Measurements from ENCODE around the gene LRRIQ3.

The LRRIQ3 gene

DNA sequence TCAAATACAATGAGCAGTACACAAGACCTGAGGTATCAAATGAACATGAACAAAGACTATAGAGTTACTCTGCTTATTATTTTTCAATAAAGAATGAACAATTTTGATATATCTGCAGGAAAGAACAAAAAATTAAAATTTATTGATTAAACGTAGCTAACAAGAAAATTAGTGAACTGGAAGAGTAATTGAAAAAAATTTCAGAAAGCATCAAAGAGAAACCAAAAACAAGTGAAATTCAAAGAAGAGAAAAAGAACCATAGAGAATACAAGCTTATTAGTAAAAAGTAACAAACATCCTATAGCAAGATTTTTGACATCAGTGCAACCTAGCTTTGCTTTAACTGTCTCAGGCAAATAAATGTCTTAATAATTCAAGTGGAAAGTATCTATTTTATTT, 106.6 kb downstream of the LRRIQ3 start:
- DNase-seq, result no peak

DNA sequence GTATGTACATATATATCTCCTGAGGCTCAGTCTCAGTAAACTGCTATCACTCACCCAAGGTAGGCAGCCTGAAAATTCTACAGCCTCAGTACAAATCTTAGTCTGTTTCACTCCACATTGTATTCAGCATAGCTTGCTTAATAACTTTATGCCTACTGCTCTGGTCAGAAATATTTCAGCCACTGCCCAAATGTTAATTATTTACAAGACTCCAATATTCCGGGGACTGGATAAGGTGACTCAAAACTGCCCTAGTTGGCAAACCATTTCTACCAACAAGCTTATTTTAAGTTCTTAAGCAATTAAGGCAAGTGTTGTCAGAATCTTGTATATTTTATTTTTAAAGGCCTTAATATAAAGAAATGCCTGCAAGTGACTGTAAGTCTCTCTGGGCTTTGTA, 114.8 kb downstream of the LRRIQ3 start:
- DNase-seq, result no peak

DNA sequence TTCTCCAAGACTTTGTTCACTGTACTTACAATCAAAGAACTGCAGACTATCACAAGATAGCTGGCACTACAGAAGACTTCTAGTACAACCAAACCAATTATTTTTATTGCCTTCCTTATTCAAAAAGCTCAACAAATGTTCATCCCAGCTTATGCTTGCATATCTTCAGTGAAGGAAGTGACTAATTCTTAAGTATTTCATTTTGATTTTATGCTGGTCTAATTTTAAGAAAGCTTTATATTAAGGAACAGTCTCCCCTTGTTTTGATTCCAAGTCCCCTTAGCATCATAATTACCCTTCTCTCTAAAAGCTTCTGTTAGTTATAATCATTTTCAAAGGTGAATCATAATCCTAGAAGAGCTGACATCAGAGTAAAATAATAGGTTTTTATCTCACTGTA, 132.9 kb downstream of the LRRIQ3 start:
- DNase-seq, result no peak

DNA sequence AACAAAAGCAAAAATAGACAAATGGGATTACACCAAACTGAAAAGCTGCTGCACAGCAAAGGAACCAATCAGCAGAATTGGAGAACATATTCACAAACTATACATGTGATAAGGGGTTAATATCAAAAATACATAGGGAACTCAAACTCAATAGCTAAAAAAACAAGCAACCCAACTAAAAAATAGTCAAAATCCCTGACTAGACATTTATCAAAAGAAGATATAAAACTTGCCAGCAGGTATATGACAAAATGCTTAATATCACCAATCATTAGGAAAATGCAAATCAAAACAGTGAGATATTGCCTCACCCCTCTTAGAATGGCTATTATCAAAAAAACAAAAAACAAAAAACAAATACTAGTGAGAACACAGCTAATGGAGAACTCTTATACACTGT, 140.3 kb downstream of the LRRIQ3 start:
- DNase-seq, result no peak

DNA sequence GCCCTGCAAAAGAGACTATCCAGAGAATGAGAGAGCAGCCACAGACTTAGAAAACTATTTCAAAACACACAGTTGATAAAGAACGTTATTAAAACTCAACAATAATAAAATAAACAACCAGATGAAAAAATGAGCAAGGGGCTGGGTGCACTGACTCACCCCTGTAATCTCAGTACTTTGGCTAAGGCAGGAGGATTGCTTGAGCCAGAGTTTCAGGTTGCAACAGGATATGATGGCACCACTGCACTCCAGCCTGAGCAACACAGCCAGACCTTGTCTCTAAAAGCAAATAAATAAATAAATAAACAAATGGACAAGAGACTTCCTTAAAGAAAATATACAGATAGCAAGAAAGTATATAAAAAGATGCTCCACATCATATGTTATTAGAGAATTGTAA, 144.6 kb downstream of the LRRIQ3 start:
- DNase-seq, result no peak

DNA sequence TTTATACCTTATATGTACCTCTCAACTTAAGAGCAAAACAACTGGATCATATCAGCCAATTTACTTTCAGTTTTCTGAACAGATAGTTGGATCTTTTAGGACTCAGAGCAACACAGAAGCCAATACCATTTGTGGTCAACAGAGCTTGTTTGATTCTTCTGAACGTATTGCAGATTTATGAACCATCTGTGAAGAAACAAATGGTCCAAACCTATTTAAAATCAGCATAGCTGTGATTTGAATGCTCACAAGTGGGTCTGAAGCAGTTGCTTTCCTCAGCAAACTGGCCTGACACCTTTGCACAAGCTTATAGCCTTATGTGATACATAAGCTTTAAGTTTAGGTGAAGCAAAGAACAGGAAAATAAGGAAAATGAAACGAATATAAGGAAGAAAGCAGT, 147.6 kb downstream of the LRRIQ3 start:
- DNase-seq, result no peak

DNA sequence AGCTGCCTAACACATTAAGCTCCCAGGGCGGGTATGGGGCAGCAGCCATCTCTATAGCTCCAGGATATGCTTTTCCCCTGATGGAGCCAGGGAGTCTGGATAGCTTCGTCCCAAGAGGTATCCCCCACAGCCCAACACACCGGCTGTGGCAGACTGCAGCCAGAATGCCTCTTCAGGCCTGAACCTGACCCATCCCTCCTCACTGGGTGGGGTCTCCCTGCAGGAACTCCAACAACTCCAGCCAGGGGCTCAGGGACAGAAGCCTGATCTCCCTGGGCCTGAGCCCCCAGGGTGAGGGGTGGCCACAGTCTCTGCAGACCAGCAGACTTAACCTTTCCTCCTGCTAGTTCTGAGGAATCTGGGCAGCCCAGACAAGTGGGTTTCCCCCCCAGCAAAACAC, 159.9 kb downstream of the LRRIQ3 start:
- no peak for DNase-seq

DNA sequence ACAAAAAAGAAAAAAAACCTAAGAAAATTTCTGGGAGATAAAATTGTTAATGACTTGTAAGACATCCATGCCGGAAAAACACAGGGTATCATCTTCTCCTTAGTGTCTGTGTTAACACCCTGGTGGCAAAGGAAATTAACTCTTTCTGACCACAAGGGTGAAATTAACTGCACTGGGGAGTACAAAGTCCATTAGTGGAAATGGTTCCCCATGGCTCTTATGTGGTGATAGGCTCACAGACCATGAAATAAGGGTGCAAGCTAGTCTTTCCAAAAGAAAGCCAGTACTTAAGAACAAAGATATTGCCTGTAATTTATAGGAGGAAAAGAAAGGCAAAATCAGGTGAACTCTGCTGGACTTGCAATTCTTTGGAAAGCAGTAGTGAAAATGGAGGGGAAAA, 185.4 kb downstream of the LRRIQ3 start:
- DNase-seq, result no peak

DNA sequence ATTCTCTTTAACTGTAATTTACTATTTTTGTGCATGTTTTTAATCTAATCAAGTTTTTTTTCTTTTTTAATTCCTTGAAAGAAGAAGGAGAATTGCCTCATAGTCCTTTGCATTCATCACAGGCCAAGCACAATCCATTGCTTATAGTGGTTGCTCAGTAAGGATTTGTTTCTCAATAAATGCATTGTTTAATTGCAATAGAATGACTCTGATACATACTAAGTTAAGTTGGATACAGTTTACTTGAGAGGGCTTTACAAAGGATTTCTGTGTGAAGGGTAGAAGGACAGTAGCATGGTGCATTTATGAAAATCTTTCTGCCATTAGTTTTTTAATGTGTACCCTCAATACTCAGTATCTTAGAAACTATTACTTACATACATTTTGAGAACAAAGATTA, 186.2 kb downstream of the LRRIQ3 start:
- DNase-seq, result no peak

DNA sequence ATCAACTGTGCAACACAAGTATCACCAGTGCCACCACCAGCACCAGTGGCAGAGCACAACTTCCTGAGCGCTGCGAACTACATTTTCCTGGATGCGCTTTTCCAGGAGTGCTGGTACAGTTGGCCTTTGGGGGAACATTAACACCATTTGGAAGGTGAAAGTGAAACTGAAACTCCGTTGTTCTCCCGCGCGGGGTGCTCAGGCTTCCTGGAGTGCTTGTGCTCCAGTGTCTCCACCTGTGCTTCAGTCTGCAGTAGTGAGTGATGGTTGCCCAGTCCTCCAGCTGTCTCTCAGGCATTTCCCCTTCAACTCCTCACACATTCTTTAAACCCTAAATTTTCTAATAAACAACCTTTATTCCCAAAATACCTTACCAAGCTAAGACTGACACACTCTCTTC, 187.8 kb downstream of the LRRIQ3 start:
- DNase-seq, result no peak

DNA sequence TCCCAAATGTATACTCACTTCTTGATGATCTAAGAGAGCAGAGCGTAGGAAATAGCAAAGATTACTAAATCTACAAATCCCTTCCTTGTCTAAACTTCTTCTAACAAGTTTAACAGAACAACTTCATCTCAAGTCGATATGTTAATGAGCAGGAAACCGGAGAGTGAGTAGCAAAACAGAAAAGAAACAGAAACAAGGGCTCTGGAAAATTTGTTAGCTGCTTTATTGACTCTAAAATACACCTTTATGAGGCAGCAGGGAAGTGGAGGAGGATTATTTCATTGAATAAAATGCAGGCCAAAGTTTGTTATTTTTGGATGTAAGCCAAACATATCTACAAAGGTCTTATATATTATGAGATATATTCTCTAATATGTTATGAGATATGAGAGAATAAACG, 192.4 kb downstream of the LRRIQ3 start:
- DNase-seq, result no peak

DNA sequence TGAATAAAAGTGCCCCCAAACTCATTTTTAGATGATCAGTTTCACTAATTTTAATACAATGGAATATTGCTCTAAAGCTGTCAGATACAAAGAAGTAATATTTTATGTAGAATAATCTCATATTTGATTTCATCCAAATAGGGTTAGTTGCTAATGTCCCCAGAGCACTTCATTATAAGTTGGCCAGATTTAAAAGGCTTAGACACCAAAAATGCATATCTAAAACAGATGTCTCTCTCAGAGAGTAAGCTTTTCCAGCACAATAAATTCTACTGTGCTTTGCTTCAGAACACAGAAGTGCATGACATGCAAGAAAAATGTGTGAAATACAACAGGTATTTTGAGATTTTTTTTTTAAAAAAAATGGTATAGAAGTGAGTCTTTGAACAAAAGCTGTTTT, 194.2 kb downstream of the LRRIQ3 start:
- DNase-seq, result no peak

DNA sequence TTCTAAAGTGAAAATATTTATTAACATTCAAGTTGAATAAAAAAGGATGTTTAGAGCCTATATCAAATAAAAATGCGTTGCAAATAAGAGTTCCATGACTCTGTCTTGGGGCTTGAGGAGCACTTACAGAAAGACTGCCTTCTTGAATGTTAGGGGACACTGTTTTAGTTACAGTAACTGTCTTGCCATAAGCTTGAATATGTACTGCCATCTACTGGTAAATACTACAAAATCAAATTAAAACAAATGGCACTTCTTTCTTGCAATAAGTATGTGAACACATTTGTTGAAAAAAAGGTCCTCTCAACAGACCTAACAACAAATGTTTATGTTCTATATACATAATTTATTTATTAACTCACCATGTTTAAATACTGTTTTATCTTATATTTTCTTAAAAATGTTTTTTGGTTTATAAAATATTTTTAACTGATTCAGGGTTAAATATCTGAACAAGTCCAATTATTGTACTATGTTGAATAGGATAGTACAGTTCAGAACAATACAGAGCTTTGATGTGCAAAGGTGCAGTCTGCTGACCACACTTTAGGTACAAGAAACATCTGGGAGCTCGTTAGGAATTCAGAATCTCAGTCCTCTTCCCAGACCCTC, 199.5 kb downstream of the LRRIQ3 start:
- DNase-seq, result no peak

DNA sequence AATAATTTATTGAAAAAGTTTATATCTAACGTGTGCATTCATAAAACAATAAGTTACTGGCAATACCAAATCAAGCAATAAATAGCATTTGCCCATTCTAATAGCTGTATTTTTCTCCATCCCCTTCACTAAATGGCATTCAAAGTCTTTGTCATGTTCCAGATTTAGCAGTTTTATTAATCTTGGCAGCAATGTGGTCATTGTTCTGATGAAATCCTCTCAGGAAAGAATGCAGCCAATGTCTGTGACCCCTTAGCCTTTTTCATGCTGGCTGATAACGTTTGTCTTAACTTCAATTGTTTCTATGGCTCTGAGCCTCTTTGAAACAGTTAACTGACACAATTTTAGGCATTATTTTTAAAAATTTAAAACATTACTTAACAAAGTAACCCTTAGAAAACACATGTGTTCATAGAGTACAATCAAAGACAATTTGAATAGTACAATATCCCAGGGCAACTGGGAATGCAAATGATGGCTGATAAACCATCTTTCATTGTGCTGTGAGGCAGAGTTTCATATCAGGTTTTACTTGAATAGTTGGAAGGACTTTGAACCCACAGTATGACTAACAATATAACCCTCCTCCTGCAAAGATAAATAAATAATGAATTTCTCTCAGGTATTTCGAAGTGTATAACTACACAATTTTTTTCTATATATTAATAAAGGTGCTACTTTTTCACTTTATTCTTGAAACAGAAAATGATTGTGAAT, 217.5 kb downstream of the LRRIQ3 start:
- no peak for DNase-seq

DNA sequence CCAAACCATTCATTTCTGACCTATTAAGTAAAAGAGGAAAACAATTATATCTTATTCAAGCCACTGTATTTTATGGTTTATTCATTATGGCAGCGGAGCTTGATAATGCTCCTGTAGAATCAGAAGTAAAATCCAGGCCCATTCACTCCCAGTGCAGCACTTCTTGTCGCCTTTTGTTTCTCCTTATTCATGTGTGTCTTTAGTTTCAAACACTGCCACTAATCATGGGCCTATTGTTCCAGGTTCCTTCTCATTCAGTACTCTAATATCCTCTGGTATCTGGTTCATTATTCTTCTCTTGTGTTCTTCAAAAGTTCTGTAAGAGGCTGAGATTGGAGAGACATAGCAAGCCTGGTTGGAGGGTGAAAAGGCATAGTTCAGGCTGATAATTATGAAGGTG, 218.3 kb downstream of the LRRIQ3 start:
- DNase-seq, result no peak

DNA sequence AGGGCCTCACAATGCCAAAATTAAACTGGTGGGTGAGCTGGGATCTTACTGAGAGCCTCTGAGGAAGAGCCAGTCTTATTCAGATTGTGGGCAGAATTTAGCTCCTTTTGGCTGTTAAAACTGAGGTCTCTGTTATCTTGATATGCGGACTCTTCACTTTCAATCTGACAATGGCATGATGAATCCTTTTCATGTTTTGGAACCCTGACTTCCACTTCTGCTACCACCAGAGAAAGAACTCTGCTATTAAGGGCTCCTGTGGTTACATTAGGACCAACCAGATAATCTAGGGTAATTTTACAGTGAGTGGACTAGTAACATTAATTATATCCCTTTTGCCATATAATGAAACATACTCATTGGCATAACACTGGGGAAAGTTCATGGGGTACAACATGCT, 219.0 kb downstream of the LRRIQ3 start:
- DNase-seq, result no peak
